ENCODE data around the gene CCDC24.

Gene CCDC24

GRCh38 chr1:43981636-43982035 lies 9.8 kb upstream of the CCDC24 start:
- DNase-seq = no peak

GRCh38 chr1:43982241-43982640 lies 9.2 kb upstream of the CCDC24 start:
- DNase-seq = no peak

- no peak for DNase-seq
Observed at GRCh38 chr1:43982808-43983207, 8.6 kb upstream of the CCDC24 start.

GRCh38 chr1:43983253-43983899 lies 8.0 kb upstream of the CCDC24 start:
- DNase-seq = no peak

GRCh38 chr1:43984855-43985254 lies 6.5 kb upstream of the CCDC24 start:
- DNase-seq = no peak

- no peak for DNase-seq
Observed at GRCh38 chr1:43985984-43986595, 5.3 kb upstream of the CCDC24 start.

GRCh38 chr1:43986712-43987111 lies 4.7 kb upstream of the CCDC24 start:
- DNase-seq = no peak

- DNase-seq = no peak
Observed at GRCh38 chr1:43987159-43987902, 4.1 kb upstream of the CCDC24 start.

GRCh38 chr1:43990271-43991199 lies 864 bp upstream of the CCDC24 start:
- DNase-seq = no peak

GRCh38 chr1:43991200-43991475 lies 261 bp upstream of the CCDC24 start:
- DNase-seq = no peak

GRCh38 chr1:43992232-43992995 lies 1.0 kb downstream of the CCDC24 start:
- DNase-seq = no peak

- no peak for DNase-seq
Observed at GRCh38 chr1:43993206-43993914, 2.0 kb downstream of the CCDC24 start.

GRCh38 chr1:43994071-43994470 lies 2.7 kb downstream of the CCDC24 start:
- DNase-seq = no peak

- no peak for DNase-seq
Observed at GRCh38 chr1:43994794-43995790, 3.7 kb downstream of the CCDC24 start.

GRCh38 chr1:43995984-43996732 lies 4.8 kb downstream of the CCDC24 start:
- DNase-seq = no peak

- DNase-seq = no peak
Observed at GRCh38 chr1:43996733-43997115, 5.3 kb downstream of the CCDC24 start.

- DNase-seq = no peak
Observed at GRCh38 chr1:43997295-43997999, 6.0 kb downstream of the CCDC24 start.

GRCh38 chr1:43998000-43998378 lies 6.6 kb downstream of the CCDC24 start:
- DNase-seq = no peak

GRCh38 chr1:43999455-43999854 lies 8.1 kb downstream of the CCDC24 start:
- DNase-seq = no peak
